Gastroesophageal sphincter (tissue), 3 donors: ENCODE measurements around the gene PRRC2A.

Experiments used
- POLR2A ChIP-seq, 2 donors: fragments of 450-650 bp; IDR thresholded peaks; one replicate each; pipeline ENCODE4 v1.6.1; 2017; ENCODE audit warnings: antibody characterized with exemption in 2 of 2, mild to moderate bottlenecking in 2 of 2, moderate library complexity in 1 of 2
- POLR2AphosphoS5 ChIP-seq: sonication (generic); formaldehyde crosslinking; IDR thresholded peaks from one replicate; pipeline ENCODE4 v1.6.1; 2017; ENCODE audit warnings: antibody characterized with exemption
- TF ChIP-seq, protein P1 (sequence below), 4 experiments: fragments of 200-600 bp in 2 of 4; fragments of 450-650 bp in 2 of 4; sonication (generic) in 1 of 4; IDR thresholded peaks; one replicate each; pipeline ENCODE4 v1.5.1; 2017 to 2019; ENCODE audit warnings: antibody characterized with exemption in 4 of 4, mild to moderate bottlenecking in 2 of 4, moderate library complexity in 2 of 4

DNA sequence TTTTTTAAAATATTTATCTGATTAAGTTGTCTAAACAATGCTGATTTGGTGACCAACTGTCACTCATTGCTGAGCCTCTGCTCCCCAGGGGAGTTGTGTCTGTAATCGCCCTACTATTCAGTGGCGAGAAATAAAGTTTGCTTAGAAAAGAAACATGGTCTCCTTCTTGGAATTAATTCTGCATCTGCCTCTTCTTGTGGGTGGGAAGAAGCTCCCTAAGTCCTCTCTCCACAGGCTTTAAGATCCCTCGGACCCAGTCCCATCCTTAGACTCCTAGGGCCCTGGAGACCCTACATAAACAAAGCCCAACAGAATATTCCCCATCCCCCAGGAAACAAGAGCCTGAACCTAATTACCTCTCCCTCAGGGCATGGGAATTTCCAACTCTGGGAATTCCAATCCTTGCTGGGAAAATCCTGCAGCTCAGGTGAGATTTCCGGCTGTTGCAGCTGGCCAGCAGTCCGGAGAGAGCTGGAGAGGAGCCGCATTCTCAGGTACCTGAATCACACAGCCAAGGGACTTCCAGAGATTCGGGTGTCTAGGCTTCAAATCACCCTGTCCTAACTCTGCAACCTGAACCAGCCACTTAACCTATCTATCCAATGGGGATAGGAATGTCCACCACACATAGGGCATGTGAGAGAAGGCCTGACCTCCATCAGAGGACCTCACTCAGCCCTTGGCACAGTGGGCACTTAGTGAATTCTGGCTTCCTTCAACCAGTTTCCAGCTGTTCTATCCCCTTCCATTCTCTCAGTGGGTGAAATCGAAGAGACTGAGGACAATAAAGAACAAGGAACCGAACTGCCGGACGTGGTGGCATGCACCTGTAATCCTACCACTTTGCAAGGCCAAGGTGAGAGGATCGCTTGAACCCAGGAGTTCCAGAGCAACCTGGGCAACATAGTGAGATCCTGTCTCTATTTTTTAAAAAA, 42.1 kb upstream of the PRRC2A start:
- TF ChIP-seq, protein P1, sequence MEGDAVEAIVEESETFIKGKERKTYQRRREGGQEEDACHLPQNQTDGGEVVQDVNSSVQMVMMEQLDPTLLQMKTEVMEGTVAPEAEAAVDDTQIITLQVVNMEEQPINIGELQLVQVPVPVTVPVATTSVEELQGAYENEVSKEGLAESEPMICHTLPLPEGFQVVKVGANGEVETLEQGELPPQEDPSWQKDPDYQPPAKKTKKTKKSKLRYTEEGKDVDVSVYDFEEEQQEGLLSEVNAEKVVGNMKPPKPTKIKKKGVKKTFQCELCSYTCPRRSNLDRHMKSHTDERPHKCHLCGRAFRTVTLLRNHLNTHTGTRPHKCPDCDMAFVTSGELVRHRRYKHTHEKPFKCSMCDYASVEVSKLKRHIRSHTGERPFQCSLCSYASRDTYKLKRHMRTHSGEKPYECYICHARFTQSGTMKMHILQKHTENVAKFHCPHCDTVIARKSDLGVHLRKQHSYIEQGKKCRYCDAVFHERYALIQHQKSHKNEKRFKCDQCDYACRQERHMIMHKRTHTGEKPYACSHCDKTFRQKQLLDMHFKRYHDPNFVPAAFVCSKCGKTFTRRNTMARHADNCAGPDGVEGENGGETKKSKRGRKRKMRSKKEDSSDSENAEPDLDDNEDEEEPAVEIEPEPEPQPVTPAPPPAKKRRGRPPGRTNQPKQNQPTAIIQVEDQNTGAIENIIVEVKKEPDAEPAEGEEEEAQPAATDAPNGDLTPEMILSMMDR (IDR thresholded peaks at IDR 0.05) = no peak
- TF ChIP-seq POLR2A (IDR thresholded peaks at IDR 0.05) (no peak), POLR2AphosphoS5 (no peak)
